Astrocyte of the spinal cord (primary cell): Measurements from ENCODE around the gene SPEM3.

ENCODE experiments used
- DNase-seq: peaks from one replicate; pipeline ENCODE4 v3.0.0; 2011; ENCODE audit warnings: low read depth, low spot score
- H3K4me3 ChIP-seq: 2 replicates; pipeline ENCODE4 v1.5.1; 2011; ENCODE audit warnings: low read depth, mild to moderate bottlenecking, low read length, moderate library complexity
- in situ Hi-C: cut with HindIII; loops from 2 replicates; pipeline ENCODE4 v1.10.0; 2017; ENCODE audit warnings: low sequenced_read_pairs
- TF ChIP-seq, protein P1 (sequence below): IDR thresholded peaks from 2 replicates; pipeline ENCODE4 v1.5.1; 2012; ENCODE audit warnings: low read depth, mild to moderate bottlenecking, low read length, inconsistent platforms

Gene SPEM3

DNA sequence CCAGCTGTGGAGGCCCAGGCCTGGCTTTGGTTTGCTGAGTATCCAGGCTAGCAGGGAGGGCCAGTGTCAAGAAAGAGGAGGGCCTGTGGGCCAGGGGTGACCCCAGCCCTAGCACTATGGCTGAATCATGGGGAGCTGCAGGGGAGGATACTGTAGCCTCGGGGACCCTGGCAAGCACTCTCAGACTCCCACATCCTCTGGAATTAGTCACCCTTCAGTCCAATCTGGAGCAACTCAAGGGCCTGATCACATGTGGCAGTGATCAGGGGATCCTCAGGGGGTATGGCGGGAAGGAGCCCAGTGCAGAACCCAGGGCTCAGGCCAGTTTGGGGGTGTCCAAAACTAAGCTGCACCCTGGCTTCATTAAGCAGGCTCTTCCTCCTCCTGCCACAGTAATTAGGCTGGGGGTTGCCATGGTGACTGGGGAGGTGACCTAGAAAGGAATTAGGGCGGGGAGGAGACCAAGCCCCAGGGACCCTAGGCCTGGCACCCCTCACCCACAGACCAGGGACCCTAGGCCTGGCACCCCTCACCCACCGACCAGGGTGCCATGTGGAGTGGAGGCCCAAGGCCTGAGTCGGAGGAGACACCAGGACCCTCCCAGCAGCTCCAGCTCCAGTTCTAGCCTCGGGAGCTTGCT lies 15.2 kb upstream of the SPEM3 start:
- H3K4me3 ChIP-seq: no peak overlapping the region
- TF ChIP-seq, protein P1, sequence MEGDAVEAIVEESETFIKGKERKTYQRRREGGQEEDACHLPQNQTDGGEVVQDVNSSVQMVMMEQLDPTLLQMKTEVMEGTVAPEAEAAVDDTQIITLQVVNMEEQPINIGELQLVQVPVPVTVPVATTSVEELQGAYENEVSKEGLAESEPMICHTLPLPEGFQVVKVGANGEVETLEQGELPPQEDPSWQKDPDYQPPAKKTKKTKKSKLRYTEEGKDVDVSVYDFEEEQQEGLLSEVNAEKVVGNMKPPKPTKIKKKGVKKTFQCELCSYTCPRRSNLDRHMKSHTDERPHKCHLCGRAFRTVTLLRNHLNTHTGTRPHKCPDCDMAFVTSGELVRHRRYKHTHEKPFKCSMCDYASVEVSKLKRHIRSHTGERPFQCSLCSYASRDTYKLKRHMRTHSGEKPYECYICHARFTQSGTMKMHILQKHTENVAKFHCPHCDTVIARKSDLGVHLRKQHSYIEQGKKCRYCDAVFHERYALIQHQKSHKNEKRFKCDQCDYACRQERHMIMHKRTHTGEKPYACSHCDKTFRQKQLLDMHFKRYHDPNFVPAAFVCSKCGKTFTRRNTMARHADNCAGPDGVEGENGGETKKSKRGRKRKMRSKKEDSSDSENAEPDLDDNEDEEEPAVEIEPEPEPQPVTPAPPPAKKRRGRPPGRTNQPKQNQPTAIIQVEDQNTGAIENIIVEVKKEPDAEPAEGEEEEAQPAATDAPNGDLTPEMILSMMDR: no peak
- DNase-seq: peak; percentile 11
- in situ Hi-C loops: no loop called here

DNA sequence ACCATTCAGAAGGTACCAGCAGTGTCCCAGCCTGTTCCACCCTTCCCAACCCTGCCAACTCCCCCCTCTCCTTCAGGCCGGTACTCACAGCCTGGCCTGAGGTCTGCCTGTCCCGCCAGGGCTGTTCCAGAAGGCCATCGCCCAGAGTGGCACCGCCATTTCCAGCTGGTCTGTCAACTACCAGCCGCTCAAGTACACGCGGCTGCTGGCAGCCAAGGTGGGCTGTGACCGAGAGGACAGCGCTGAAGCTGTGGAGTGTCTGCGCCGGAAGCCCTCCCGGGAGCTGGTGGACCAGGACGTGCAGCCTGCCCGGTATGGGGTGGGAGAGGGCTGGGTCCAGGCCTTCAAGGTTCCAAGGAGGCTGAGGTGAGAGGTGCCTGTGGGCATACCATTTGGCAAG lies 13.8 kb upstream of the SPEM3 start:
- DNase-seq: no peak
- no peak overlapping the region for H3K4me3 ChIP-seq
- TF ChIP-seq, protein P1: no peak
- in situ Hi-C loops: no loop called here

DNA sequence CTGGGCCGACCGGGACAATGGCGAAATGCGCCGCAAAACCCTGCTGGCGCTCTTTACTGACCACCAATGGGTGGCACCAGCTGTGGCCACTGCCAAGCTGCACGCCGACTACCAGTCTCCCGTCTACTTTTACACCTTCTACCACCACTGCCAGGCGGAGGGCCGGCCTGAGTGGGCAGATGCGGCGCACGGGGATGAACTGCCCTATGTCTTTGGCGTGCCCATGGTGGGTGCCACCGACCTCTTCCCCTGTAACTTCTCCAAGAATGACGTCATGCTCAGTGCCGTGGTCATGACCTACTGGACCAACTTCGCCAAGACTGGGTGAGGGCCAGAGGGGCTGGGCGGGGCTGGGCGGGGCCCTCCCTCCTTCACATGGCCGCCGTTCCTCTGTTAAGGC lies 12.9 kb upstream of the SPEM3 start:
- no peak overlapping the region for H3K4me3 ChIP-seq
- in situ Hi-C loops: no loop called here
- no peak for DNase-seq
- TF ChIP-seq, protein P1: no peak

DNA sequence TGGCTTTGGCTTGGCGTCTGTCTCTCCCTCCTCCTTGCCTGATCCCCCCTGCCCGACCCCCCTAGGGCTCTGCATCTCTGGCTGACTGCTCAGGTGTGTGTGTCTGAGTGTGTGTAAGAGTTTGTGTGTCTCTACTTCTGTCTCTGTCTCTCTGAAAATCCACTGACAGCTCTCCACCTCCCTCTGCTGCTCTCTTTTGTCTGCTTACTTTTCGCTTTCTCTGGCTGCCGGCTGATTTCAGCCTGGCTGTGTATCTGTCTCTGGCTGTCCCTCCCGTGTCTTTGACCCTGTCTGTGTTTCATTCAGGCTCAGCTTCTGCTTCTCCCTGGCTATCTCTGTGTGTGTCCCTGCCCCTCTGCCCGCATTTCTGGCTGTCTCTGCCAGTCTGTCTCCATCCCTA lies 12.3 kb upstream of the SPEM3 start:
- DNase-seq: no peak
- TF ChIP-seq, protein P1: peak; percentile 1
- no peak overlapping the region for H3K4me3 ChIP-seq
- in situ Hi-C loops: no loop called here

DNA sequence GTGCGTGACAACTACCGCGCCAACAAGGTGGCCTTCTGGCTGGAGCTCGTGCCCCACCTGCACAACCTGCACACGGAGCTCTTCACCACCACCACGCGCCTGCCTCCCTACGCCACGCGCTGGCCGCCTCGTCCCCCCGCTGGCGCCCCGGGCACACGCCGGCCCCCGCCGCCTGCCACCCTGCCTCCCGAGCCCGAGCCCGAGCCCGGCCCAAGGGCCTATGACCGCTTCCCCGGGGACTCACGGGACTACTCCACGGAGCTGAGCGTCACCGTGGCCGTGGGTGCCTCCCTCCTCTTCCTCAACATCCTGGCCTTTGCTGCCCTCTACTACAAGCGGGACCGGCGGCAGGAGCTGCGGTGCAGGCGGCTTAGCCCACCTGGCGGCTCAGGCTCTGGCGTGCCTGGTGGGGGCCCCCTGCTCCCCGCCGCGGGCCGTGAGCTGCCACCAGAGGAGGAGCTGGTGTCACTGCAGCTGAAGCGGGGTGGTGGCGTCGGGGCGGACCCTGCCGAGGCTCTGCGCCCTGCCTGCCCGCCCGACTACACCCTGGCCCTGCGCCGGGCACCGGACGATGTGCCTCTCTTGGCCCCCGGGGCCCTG lies 11.5 kb upstream of the SPEM3 start:
- no peak for DNase-seq
- TF ChIP-seq, protein P1: no peak
- no peak overlapping the region for H3K4me3 ChIP-seq
- in situ Hi-C loops: no loop called here

DNA sequence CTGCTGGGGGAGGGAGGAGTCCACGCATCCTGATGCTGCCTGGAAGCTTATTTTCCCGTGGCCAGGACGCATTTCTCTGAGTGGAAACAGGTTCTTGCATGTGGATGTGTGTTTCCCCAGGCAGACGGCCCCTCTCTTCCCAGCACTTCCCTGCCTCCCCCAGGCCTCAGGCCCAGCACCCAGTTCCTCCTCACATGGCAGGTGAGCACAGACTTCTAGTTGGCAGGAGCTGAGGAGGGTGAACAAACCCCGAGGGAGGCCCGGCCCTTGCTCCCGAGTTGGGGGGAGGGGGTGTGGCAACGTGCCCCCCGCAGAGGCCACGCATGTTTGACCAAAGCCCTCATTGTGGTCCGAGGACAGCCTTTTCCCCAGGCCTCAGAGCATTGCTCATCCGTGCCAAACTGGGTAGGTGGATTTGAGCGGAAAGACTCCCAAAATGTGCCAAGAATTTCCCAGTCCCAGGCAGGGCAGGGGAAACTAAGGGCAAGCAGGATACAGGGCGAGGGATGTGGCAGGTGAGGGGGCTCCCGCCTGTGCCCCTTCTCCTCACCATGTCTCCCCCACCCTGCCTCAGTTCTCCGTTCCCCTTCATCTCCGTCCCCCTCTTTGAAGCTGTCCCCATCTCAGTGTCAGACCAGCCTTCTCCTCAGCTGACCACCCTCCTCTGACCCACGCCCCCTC lies 10.0 kb upstream of the SPEM3 start:
- DNase-seq: no peak
- TF ChIP-seq, protein P1: no peak
- no peak overlapping the region for H3K4me3 ChIP-seq
- in situ Hi-C loops: no loop called here
